ENCODE results near the gene ZBTB4.

ZBTB4 gene

GRCh38 chr17:7479213-7480088 lies at the start of gene ZBTB4:
Gene ZBTB4 (minus strand): TSS chr17:7479631. CDS start chr17:7466801, 12,830 bp downstream.
- peaks cover 2% of the 10 kb centered on the region for H3K4me1 ChIP-seq (ENCODE audit: control insufficient read depth, insufficient read depth, low read length)
- H3K9me3 ChIP-seq (ENCODE audit: control insufficient read depth, insufficient read depth, low read length), result no peaks in the 10 kb centered on the region
- peak within 1 kb of the TSS; percentile 82 for H3K4me3 ChIP-seq (ENCODE audit: low read length)
- no peak for DNase-seq (ENCODE audit: low read depth, low spot score)
- no peaks in the 10 kb centered on the region for H3K27me3 ChIP-seq (ENCODE audit: control insufficient read depth, insufficient read depth, low read length)
- H3K36me3 ChIP-seq (ENCODE audit: control insufficient read depth, insufficient read depth, low read length), result no peaks in the 10 kb centered on the region
- no peak within 1 kb of the TSS for H3K27ac ChIP-seq (ENCODE audit: low read length)
- WGBS (ENCODE audit: insufficient coverage, insufficient read length), result no CpG with 5 or more reads among the region's 92 CpGs

- H3K36me3 ChIP-seq (ENCODE audit: control insufficient read depth, insufficient read depth, low read length), result no peaks in the 10 kb centered on the region
- no peaks in the 10 kb centered on the region for H3K4me1 ChIP-seq (ENCODE audit: control insufficient read depth, insufficient read depth, low read length)
- H3K4me3 ChIP-seq (ENCODE audit: low read length), result no peak overlapping the region
These were observed 49.4 kb upstream of the ZBTB4 start for GRCh38 chr17:7528842-7529241.

GRCh38 chr17:7523033-7523432 lies 43.6 kb upstream of the ZBTB4 start:
- DNase-seq (ENCODE audit: low read depth, low spot score), result peak; percentile 45
- no peak overlapping the region for H3K27ac ChIP-seq (ENCODE audit: low read length)
- no peak overlapping the region for H3K4me3 ChIP-seq (ENCODE audit: low read length)
- WGBS (ENCODE audit: insufficient coverage, insufficient read length), result no CpG with 5 or more reads among the region's 10 CpGs
- H3K27me3 ChIP-seq (ENCODE audit: control insufficient read depth, insufficient read depth, low read length), result no peaks in the 10 kb centered on the region
- H3K36me3 ChIP-seq (ENCODE audit: control insufficient read depth, insufficient read depth, low read length), result no peaks in the 10 kb centered on the region
- H3K4me1 ChIP-seq (ENCODE audit: control insufficient read depth, insufficient read depth, low read length), result no peaks in the 10 kb centered on the region
- H3K9me3 ChIP-seq (ENCODE audit: control insufficient read depth, insufficient read depth, low read length), result no peaks in the 10 kb centered on the region; the same call in 1 of the 2 replicates

More at GRCh38 chr17:7528842-7529241, 49.4 kb upstream of the ZBTB4 start:
- DNase-seq (ENCODE audit: low read depth, low spot score), result no peak
- Histone ChIP-seq H3K27ac (ENCODE audit: low read length) (no peak overlapping the region), H3K9me3 (ENCODE audit: control insufficient read depth, insufficient read depth, low read length) (peaks cover 1% of the 10 kb centered on the region), H3K27me3 (ENCODE audit: control insufficient read depth, insufficient read depth, low read length) (no peaks in the 10 kb centered on the region)

GRCh38 chr17:7515911-7516610 lies 36.6 kb upstream of the ZBTB4 start:
- peaks cover 32% of the 10 kb centered on the region for H3K36me3 ChIP-seq (ENCODE audit: control insufficient read depth, insufficient read depth, low read length)
- DNase-seq (ENCODE audit: low read depth, low spot score), result no peak
- no CpG with 5 or more reads among the region's 13 CpGs for WGBS (ENCODE audit: insufficient coverage, insufficient read length)
- H3K27ac ChIP-seq (ENCODE audit: low read length), result no peak overlapping the region
- no peaks in the 10 kb centered on the region for H3K4me1 ChIP-seq (ENCODE audit: control insufficient read depth, insufficient read depth, low read length)
- H3K9me3 ChIP-seq (ENCODE audit: control insufficient read depth, insufficient read depth, low read length), result no peaks in the 10 kb centered on the region
- no peaks in the 10 kb centered on the region for H3K27me3 ChIP-seq (ENCODE audit: control insufficient read depth, insufficient read depth, low read length)
- H3K4me3 ChIP-seq (ENCODE audit: low read length), result no peak overlapping the region

GRCh38 chr17:7513850-7514419 lies 34.5 kb upstream of the ZBTB4 start:
- Histone ChIP-seq H3K36me3 (ENCODE audit: control insufficient read depth, insufficient read depth, low read length) (peaks cover 46% of the 10 kb centered on the region), H3K27ac (ENCODE audit: low read length) (no peak overlapping the region), H3K4me3 (ENCODE audit: low read length) (no peak overlapping the region), H3K4me1 (ENCODE audit: control insufficient read depth, insufficient read depth, low read length) (no peaks in the 10 kb centered on the region), H3K9me3 (ENCODE audit: control insufficient read depth, insufficient read depth, low read length) (no peaks in the 10 kb centered on the region), H3K27me3 (ENCODE audit: control insufficient read depth, insufficient read depth, low read length) (no peaks in the 10 kb centered on the region)
- no CpG with 5 or more reads among the region's 17 CpGs for WGBS (ENCODE audit: insufficient coverage, insufficient read length)
- DNase-seq (ENCODE audit: low read depth, low spot score), result no peak

GRCh38 chr17:7512824-7513540 lies 33.6 kb upstream of the ZBTB4 start:
- no peak for DNase-seq (ENCODE audit: low read depth, low spot score)
- H3K4me1 ChIP-seq (ENCODE audit: control insufficient read depth, insufficient read depth, low read length), result no peaks in the 10 kb centered on the region
- H3K36me3 ChIP-seq (ENCODE audit: control insufficient read depth, insufficient read depth, low read length), result peaks cover 53% of the 10 kb centered on the region
- no CpG with 5 or more reads among the region's 20 CpGs for WGBS (ENCODE audit: insufficient coverage, insufficient read length)
- H3K27ac ChIP-seq (ENCODE audit: low read length), result no peak overlapping the region
- H3K4me3 ChIP-seq (ENCODE audit: low read length), result no peak overlapping the region
- H3K9me3 ChIP-seq (ENCODE audit: control insufficient read depth, insufficient read depth, low read length), result no peaks in the 10 kb centered on the region
- H3K27me3 ChIP-seq (ENCODE audit: control insufficient read depth, insufficient read depth, low read length), result no peaks in the 10 kb centered on the region

GRCh38 chr17:7512105-7512504 lies 32.7 kb upstream of the ZBTB4 start:
- Histone ChIP-seq H3K27ac (ENCODE audit: low read length) (no peak overlapping the region), H3K27me3 (ENCODE audit: control insufficient read depth, insufficient read depth, low read length) (no peaks in the 10 kb centered on the region), H3K9me3 (ENCODE audit: control insufficient read depth, insufficient read depth, low read length) (no peaks in the 10 kb centered on the region), H3K36me3 (ENCODE audit: control insufficient read depth, insufficient read depth, low read length) (peaks cover 54% of the 10 kb centered on the region), H3K4me3 (ENCODE audit: low read length) (no peak overlapping the region), H3K4me1 (ENCODE audit: control insufficient read depth, insufficient read depth, low read length) (no peaks in the 10 kb centered on the region)
- no CpG with 5 or more reads among the region's 15 CpGs for WGBS (ENCODE audit: insufficient coverage, insufficient read length)
- DNase-seq (ENCODE audit: low read depth, low spot score), result no peak

- peaks cover 59% of the 10 kb centered on the region for H3K36me3 ChIP-seq (ENCODE audit: control insufficient read depth, insufficient read depth, low read length)
- H3K4me1 ChIP-seq (ENCODE audit: control insufficient read depth, insufficient read depth, low read length), result no peaks in the 10 kb centered on the region
- H3K4me3 ChIP-seq (ENCODE audit: low read length), result no peak overlapping the region
- no peak overlapping the region for H3K27ac ChIP-seq (ENCODE audit: low read length)
- no peaks in the 10 kb centered on the region for H3K9me3 ChIP-seq (ENCODE audit: control insufficient read depth, insufficient read depth, low read length)
- WGBS (ENCODE audit: insufficient coverage, insufficient read length), result no CpG with 5 or more reads among the region's 10 CpGs
- no peak for DNase-seq (ENCODE audit: low read depth, low spot score)
- no peaks in the 10 kb centered on the region for H3K27me3 ChIP-seq (ENCODE audit: control insufficient read depth, insufficient read depth, low read length)
These were observed 31.7 kb upstream of the ZBTB4 start for GRCh38 chr17:7511108-7511507.

- H3K36me3 ChIP-seq (ENCODE audit: control insufficient read depth, insufficient read depth, low read length), result peaks cover 59% of the 10 kb centered on the region
- H3K4me1 ChIP-seq (ENCODE audit: control insufficient read depth, insufficient read depth, low read length), result no peaks in the 10 kb centered on the region
- DNase-seq (ENCODE audit: low read depth, low spot score), result no peak
- no peak overlapping the region for H3K4me3 ChIP-seq (ENCODE audit: low read length)
- no CpG with 5 or more reads among the region's 5 CpGs for WGBS (ENCODE audit: insufficient coverage, insufficient read length)
- H3K27ac ChIP-seq (ENCODE audit: low read length), result no peak overlapping the region
- H3K9me3 ChIP-seq (ENCODE audit: control insufficient read depth, insufficient read depth, low read length), result no peaks in the 10 kb centered on the region
- H3K27me3 ChIP-seq (ENCODE audit: control insufficient read depth, insufficient read depth, low read length), result no peaks in the 10 kb centered on the region
These were observed 30.5 kb upstream of the ZBTB4 start for GRCh38 chr17:7509937-7510336.

- no CpG with 5 or more reads among the region's 9 CpGs for WGBS (ENCODE audit: insufficient coverage, insufficient read length)
- Histone ChIP-seq H3K9me3 (ENCODE audit: control insufficient read depth, insufficient read depth, low read length) (no peaks in the 10 kb centered on the region), H3K27me3 (ENCODE audit: control insufficient read depth, insufficient read depth, low read length) (no peaks in the 10 kb centered on the region), H3K4me3 (ENCODE audit: low read length) (no peak overlapping the region), H3K36me3 (ENCODE audit: control insufficient read depth, insufficient read depth, low read length) (peaks cover 55% of the 10 kb centered on the region), H3K27ac (ENCODE audit: low read length) (no peak overlapping the region), H3K4me1 (ENCODE audit: control insufficient read depth, insufficient read depth, low read length) (no peaks in the 10 kb centered on the region)
- no peak for DNase-seq (ENCODE audit: low read depth, low spot score)
These were observed 29.4 kb upstream of the ZBTB4 start for GRCh38 chr17:7508846-7509245.
